Measurements from ENCODE around the gene HTR5A. TPM values are rescaled to one million over a fixed set of nuclear protein-coding genes. Genes with fewer than 3 reads are reported as not detected.

Gene HTR5A
- total and polyA plus RNA-seq, 2 donors (not counting 3 experiments of a cell fraction or from before 2014, with no cell fraction given) = not detected

GRCh38 chr7:155119801-155120382, 49.8 kb downstream of the HTR5A start:
- H3K36me3 ChIP-seq (ENCODE audit: control insufficient read depth in 2 of 2, extremely low read depth in 1 of 2, insufficient read depth in 2 of 2, low read length in 2 of 2) = no peaks in the 10 kb centered on the region
- DNase-seq (ENCODE audit: low read depth, low spot score) = no peak
- dilution Hi-C loops (cut with MboI; ENCODE audit: extremely low pct_ligation_motif_present, low sequenced_read_pairs) (no loop called here), intact Hi-C loops (cut with micrococcal nuclease) (no loop called here)
- H3K9me3 ChIP-seq (replicated peaks; ENCODE audit: control insufficient read depth, insufficient read depth, low read length) = peaks cover 2% of the 10 kb centered on the region
- H3K79me2 ChIP-seq (ENCODE audit: control insufficient read depth, insufficient read depth, low read length) = no peaks in the 10 kb centered on the region
- no peaks in the 10 kb centered on the region for H3K27me3 ChIP-seq (ENCODE audit: control insufficient read depth in 2 of 2, insufficient read depth in 2 of 2, low read length in 2 of 2)
- H2AFZ ChIP-seq (ENCODE audit: low read depth, low read length) = no peak overlapping the region
- H3K4me2 ChIP-seq (ENCODE audit: insufficient read depth, low read length) = no peak overlapping the region
- TF ChIP-seq POLR2AphosphoS5 (IDR thresholded peaks at IDR 0.05; ENCODE audit: insufficient read depth, low read depth, low read length) (no peak), JUN (IDR thresholded peaks at IDR 0.05; ENCODE audit: borderline replicate concordance, insufficient read depth, insufficient read length, low read depth) (peak; percentile 11)
- no TSS peak for BruUV-seq (replicated peaks)
- no peaks in the 10 kb centered on the region for H4K20me1 ChIP-seq (replicated peaks; ENCODE audit: control insufficient read depth, extremely low read depth, insufficient read depth, low read length)
- no peak for FAIRE-seq
- no peaks in the 10 kb centered on the region for H3K9me1 ChIP-seq (replicated peaks; ENCODE audit: control insufficient read depth, extremely low read depth, insufficient read depth, low read length)
- H3K4me3 ChIP-seq (replicated peaks in 1 of 3; ENCODE audit: insufficient read depth in 1 of 3, low read depth in 1 of 3, low read length in 3 of 3) = no peak overlapping the region
- H3K9ac ChIP-seq (replicated peaks; ENCODE audit: extremely low read depth, insufficient read depth, low read length) = no peak overlapping the region
- no peak overlapping the region for H3K27ac ChIP-seq (ENCODE audit: insufficient read depth, low read depth, low read length)
- CTCF ChIA-PET = no interaction called here
- POLR2A ChIA-PET = no interaction called here
- no peaks in the 10 kb centered on the region for H3K4me1 ChIP-seq (ENCODE audit: control insufficient read depth, extremely low read depth, insufficient read depth, low read length)

GRCh38 chr7:155120460-155120859, 50.3 kb downstream of the HTR5A start:
- no peaks in the 10 kb centered on the region for H3K27me3 ChIP-seq (ENCODE audit: control insufficient read depth in 2 of 2, insufficient read depth in 2 of 2, low read length in 2 of 2)
- no peaks in the 10 kb centered on the region for H3K4me1 ChIP-seq (ENCODE audit: control insufficient read depth, extremely low read depth, insufficient read depth, low read length)
- peaks cover 2% of the 10 kb centered on the region for H3K9me3 ChIP-seq (replicated peaks; ENCODE audit: control insufficient read depth, insufficient read depth, low read length)
- no peaks in the 10 kb centered on the region for H3K79me2 ChIP-seq (ENCODE audit: control insufficient read depth, insufficient read depth, low read length)
- no peak overlapping the region for H3K9ac ChIP-seq (replicated peaks; ENCODE audit: extremely low read depth, insufficient read depth, low read length)
- H3K9me1 ChIP-seq (replicated peaks; ENCODE audit: control insufficient read depth, extremely low read depth, insufficient read depth, low read length) = no peaks in the 10 kb centered on the region
- TF ChIP-seq CTCF (IDR thresholded peaks at IDR 0.05; ENCODE audit: extremely low read depth in 1 of 2, insufficient read depth in 1 of 2, low read depth in 1 of 2, low read length in 2 of 2) (no peak), POLR2AphosphoS5 (IDR thresholded peaks at IDR 0.05; ENCODE audit: insufficient read depth, low read depth, low read length) (no peak), POLR2A (IDR thresholded peaks at IDR 0.05; ENCODE audit: low read depth, low read length) (no peak), MYC (IDR thresholded peaks at IDR 0.05; ENCODE audit: low read depth, low read length) (no peak), FOS (IDR thresholded peaks at IDR 0.05; ENCODE audit: borderline replicate concordance, insufficient read depth, low read length) (no peak), GATA2 (IDR thresholded peaks at IDR 0.05; ENCODE audit: insufficient read depth, insufficient read length, low read depth, low read length) (no peak), JUN (IDR thresholded peaks at IDR 0.05; ENCODE audit: borderline replicate concordance, insufficient read depth, insufficient read length, low read depth) (no peak), MAX (IDR thresholded peaks at IDR 0.05; ENCODE audit: insufficient read depth, insufficient read length) (no peak), EZH2 (IDR thresholded peaks at IDR 0.05; ENCODE audit: borderline replicate concordance, low read depth, low read length, severe bottlenecking) (no peak)
- no peaks in the 10 kb centered on the region for H3K36me3 ChIP-seq (ENCODE audit: control insufficient read depth in 2 of 2, extremely low read depth in 1 of 2, insufficient read depth in 2 of 2, low read length in 2 of 2)
- H3K27ac ChIP-seq (ENCODE audit: insufficient read depth, low read depth, low read length) = no peak overlapping the region
- no peak overlapping the region for H3K4me2 ChIP-seq (ENCODE audit: insufficient read depth, low read length)
- FAIRE-seq (no peak), DNase-seq (ENCODE audit: low read depth, low spot score) (no peak)
- H2AFZ ChIP-seq (ENCODE audit: low read depth, low read length) = no peak overlapping the region
- POLR2A ChIA-PET = no interaction called here
- no peak overlapping the region for H3K4me3 ChIP-seq (replicated peaks in 1 of 3; ENCODE audit: insufficient read depth in 1 of 3, low read depth in 1 of 3, low read length in 3 of 3)
- CTCF ChIA-PET = no interaction called here
- no peaks in the 10 kb centered on the region for H4K20me1 ChIP-seq (replicated peaks; ENCODE audit: control insufficient read depth, extremely low read depth, insufficient read depth, low read length)
- dilution Hi-C loops (cut with MboI; ENCODE audit: extremely low pct_ligation_motif_present, low sequenced_read_pairs) = no loop called here
- intact Hi-C loops (cut with micrococcal nuclease) = no loop called here
- no TSS peak for BruUV-seq (replicated peaks)

All from endothelial cell of umbilical vein (primary cell).